Measurements from ENCODE around the gene FMO1.
"Not testable (repeated sequence)": the region's sequence is repeated elsewhere in the genome, so short reads cannot be mapped to it uniquely, and the experiment has no call there.

GRCh38 chr1:171236231-171236630 is 12.1 kb upstream of the FMO1 start:
- TF ChIP-seq CTCF (IDR thresholded peaks at IDR 0.05 in 4 of 5, conservative IDR thresholded peaks at IDR 0.05 in 1 of 5); POLR2A (IDR thresholded peaks at IDR 0.05): not testable (repeated sequence)
